K562 (cell line): Measurements from ENCODE around the gene UBE2H. TPM values are rescaled to one million over a fixed set of nuclear protein-coding genes. Genes with fewer than 3 reads are reported as not detected.

ENCODE experiments used
- CBFB ChIP-seq: sonication (generic); formaldehyde crosslinking; IDR thresholded peaks from 2 replicates; pipeline ENCODE4 v1.4.0; 2020; ENCODE audit warnings: mild to moderate bottlenecking, missing genetic modification reagents
- HMG20A ChIP-seq: fragments of 450-650 bp; formaldehyde crosslinking; conservative IDR thresholded peaks from 2 replicates; pipeline ENCODE4 v1.4.0; 2020; ENCODE audit warnings: mild to moderate bottlenecking, mixed read lengths
- MEIS2 ChIP-seq: fragments of 450-650 bp; IDR thresholded peaks from 2 replicates; pipeline ENCODE4 v1.6.1; 2014; ENCODE audit warnings: mild to moderate bottlenecking; ENCODE audit not compliant: partially characterized antibody
- NCOA4 ChIP-seq: fragments of 450-650 bp; IDR thresholded peaks from 2 replicates; pipeline ENCODE4 v1.6.1; 2018; ENCODE audit warnings: mild to moderate bottlenecking; ENCODE audit not compliant: partially characterized antibody
- NCOR1 ChIP-seq: fragments of 450-650 bp; IDR thresholded peaks from 2 replicates; pipeline ENCODE4 v1.6.1; 2016; ENCODE audit warnings: mild to moderate bottlenecking, moderate library complexity
- NFE2L1 ChIP-seq: fragments of 450-650 bp; IDR thresholded peaks from 2 replicates; pipeline ENCODE4 v1.6.1; 2016; ENCODE audit warnings: missing genetic modification characterization, low read depth, mild to moderate bottlenecking, missing compliant biosample characterization, moderate library complexity, borderline replicate concordance
- PCBP2 ChIP-seq: fragments of 200-400 bp; formaldehyde crosslinking; IDR thresholded peaks from 2 replicates; pipeline ENCODE4 v1.6.1; 2018; ENCODE audit warnings: low read length, low read depth, mild to moderate bottlenecking, moderate library complexity; ENCODE audit not compliant: poor library complexity, severe bottlenecking
- RNF2 ChIP-seq: sonication (generic); IDR thresholded peaks from 2 replicates; pipeline ENCODE4 v1.6.1; 2016
- SMARCA5 ChIP-seq: fragments of 450-650 bp; IDR thresholded peaks from 2 replicates; pipeline ENCODE4 v1.6.1; 2016
- SREBF2 ChIP-seq: sonication (generic); formaldehyde crosslinking; IDR thresholded peaks from 2 replicates; pipeline ENCODE4 v1.4.0; 2020; ENCODE audit warnings: mild to moderate bottlenecking, missing genetic modification reagents
- TBL1XR1 ChIP-seq, 2 experiments: IDR thresholded peaks; 2 replicates each; pipeline ENCODE4 v1.6.1; 2012; ENCODE audit warnings: improper control_type of control experiment in 2 of 2, low read length in 2 of 2, mild to moderate bottlenecking in 1 of 2
- ZNF583 ChIP-seq: fragments of 250-450 bp; sonication (Bioruptor Pico); IDR thresholded peaks from 2 replicates; pipeline ENCODE4 v1.4.0; 2020
- ZNF586 ChIP-seq: fragments of 450-650 bp; formaldehyde crosslinking; conservative IDR thresholded peaks from 2 replicates; pipeline ENCODE4 v1.4.0; 2020; ENCODE audit warnings: mild to moderate bottlenecking, moderate library complexity
- ZNF717 ChIP-seq: fragments of 250-450 bp; sonication (Bioruptor Pico); IDR thresholded peaks from 2 replicates; pipeline ENCODE4 v1.5.0; 2021
- ZNF766 ChIP-seq: fragments of 200-800 bp; sonication (Bioruptor generic); conservative IDR thresholded peaks from 2 replicates; pipeline ENCODE4 v1.6.1; 2016; ENCODE audit warnings: missing genetic modification characterization, missing compliant biosample characterization
- ZNF77 ChIP-seq: fragments of 250-450 bp; sonication (Bioruptor Pico); IDR thresholded peaks from 2 replicates; pipeline ENCODE4 v1.5.0; 2020
- ZZZ3 ChIP-seq: fragments of 450-650 bp; IDR thresholded peaks from 2 replicates; pipeline ENCODE4 v1.6.1; 2016; ENCODE audit warnings: antibody characterized with exemption, mild to moderate bottlenecking, moderate library complexity
- polyA plus RNA-seq, 8 experiments: library from polyadenylated mRNA; depleted of rRNA in 4 of 8; stranded (reverse) in 5 of 8; unstranded in 3 of 8; fragments of >200 nt; fragmentation: Nextera tagmentation in 2 of 8; fragmentation: Illumina TruSeq in 1 of 8; extraction: Ambion mirVana in 2 of 8; extraction: Trizol in 1 of 8; gene quantifications; 2 replicates each; pipeline versions ENCODE4 v1.2.1 to v1.2.3, GENCODE V29; 2011 to 2014; ENCODE audit warnings: inconsistent platforms in 1 of 8, missing spikeins in 1 of 8
- total RNA-seq, 7 experiments: library from RNA; depleted of rRNA in 6 of 7; stranded (reverse); fragments of >200 nt in 6 of 7; fragmentation: Illumina TruSeq in 2 of 7; extraction: Trizol in 2 of 7; gene quantifications; 2 replicates each; pipeline versions ENCODE4 v1.2.1 to v1.2.3, GENCODE V29; 2011 to 2021; ENCODE audit warnings: low replicate concordance in 1 of 7
- TF ChIP-seq, protein P1 (sequence below): sonication (generic); formaldehyde crosslinking; IDR thresholded peaks from 2 replicates; pipeline ENCODE4 v1.8.0; 2023; ENCODE audit warnings: mild to moderate bottlenecking, missing genetic modification reagents
- TF ChIP-seq, protein P2 (sequence below): IDR thresholded peaks from 2 replicates; pipeline ENCODE4 v1.6.1; 2011; ENCODE audit warnings: borderline replicate concordance, low read depth, mild to moderate bottlenecking, moderate library complexity, low read length; ENCODE audit not compliant: insufficient read depth, poor library complexity, severe bottlenecking
- TF ChIP-seq, protein P3 (sequence below), 2 experiments: fragments of 450-650 bp in 1 of 2; sonication (generic) in 1 of 2; formaldehyde crosslinking; conservative IDR thresholded peaks; 2 replicates each; pipeline versions ENCODE4 v1.4.0 to v1.8.1; 2020 to 2022; ENCODE audit warnings: mild to moderate bottlenecking in 1 of 2, missing genetic modification reagents in 1 of 2
- TF ChIP-seq, protein P4 (sequence below): fragments of 450-650 bp; conservative IDR thresholded peaks from 2 replicates; pipeline ENCODE4 v1.6.1; 2016; ENCODE audit warnings: missing genetic modification characterization, low read depth, mild to moderate bottlenecking, missing compliant biosample characterization, moderate library complexity

UBE2H gene
- total and polyA plus RNA-seq, 9 of the 15 experiments (the other 6 are each of a cell fraction or from before 2014, with no cell fraction given), result 6.3 to 33.0 (median 13.3) TPM

DNA sequence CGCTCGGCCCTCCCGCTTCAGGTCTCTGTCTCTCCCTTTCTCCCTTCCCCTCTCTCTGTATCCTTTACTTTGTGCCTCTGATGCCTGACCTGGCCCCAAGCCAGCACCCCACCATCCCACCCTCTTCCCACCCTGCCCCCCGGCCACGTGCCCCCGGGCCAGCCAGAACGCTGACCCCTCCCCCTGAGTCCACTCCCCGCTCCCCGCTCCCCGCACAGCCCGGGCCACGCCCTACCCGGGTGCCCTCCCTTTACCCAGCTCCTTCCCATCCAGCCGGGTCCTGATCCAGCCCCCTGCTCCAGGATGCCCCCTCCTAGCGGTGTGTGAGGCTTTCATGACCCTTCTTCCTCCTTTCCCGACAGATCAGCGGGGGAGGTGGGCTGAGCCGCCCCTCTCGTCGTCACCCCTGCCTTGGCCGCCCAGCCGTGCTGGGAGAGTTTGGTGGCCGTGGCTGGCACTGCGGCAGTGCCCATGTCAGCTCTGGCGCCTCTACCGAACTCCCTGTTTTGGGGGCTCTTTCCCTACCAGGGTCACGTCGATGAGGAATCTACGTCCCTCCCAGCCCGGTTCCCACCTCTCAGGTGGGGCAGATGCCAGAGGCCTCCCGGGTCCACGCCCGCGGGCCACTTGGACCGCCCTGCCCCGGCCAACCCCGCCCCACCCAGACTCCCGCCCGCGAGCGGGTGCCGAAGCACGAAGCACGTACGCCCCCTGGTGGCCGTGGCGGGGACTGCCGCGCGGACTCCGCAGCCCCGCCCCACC is 127.4 kb downstream of the UBE2H start (continued):
- TF ChIP-seq, protein P1, sequence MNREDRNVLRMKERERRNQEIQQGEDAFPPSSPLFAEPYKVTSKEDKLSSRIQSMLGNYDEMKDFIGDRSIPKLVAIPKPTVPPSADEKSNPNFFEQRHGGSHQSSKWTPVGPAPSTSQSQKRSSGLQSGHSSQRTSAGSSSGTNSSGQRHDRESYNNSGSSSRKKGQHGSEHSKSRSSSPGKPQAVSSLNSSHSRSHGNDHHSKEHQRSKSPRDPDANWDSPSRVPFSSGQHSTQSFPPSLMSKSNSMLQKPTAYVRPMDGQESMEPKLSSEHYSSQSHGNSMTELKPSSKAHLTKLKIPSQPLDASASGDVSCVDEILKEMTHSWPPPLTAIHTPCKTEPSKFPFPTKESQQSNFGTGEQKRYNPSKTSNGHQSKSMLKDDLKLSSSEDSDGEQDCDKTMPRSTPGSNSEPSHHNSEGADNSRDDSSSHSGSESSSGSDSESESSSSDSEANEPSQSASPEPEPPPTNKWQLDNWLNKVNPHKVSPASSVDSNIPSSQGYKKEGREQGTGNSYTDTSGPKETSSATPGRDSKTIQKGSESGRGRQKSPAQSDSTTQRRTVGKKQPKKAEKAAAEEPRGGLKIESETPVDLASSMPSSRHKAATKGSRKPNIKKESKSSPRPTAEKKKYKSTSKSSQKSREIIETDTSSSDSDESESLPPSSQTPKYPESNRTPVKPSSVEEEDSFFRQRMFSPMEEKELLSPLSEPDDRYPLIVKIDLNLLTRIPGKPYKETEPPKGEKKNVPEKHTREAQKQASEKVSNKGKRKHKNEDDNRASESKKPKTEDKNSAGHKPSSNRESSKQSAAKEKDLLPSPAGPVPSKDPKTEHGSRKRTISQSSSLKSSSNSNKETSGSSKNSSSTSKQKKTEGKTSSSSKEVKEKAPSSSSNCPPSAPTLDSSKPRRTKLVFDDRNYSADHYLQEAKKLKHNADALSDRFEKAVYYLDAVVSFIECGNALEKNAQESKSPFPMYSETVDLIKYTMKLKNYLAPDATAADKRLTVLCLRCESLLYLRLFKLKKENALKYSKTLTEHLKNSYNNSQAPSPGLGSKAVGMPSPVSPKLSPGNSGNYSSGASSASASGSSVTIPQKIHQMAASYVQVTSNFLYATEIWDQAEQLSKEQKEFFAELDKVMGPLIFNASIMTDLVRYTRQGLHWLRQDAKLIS (CRISPR knock-in tag), result 0 out of 2 replicates have a peak, but pooled peaks have one; percentile 49
- TF ChIP-seq NCOA4 (no peak), ZNF586 (CRISPR knock-in tag) (no peak), ZNF717 (CRISPR knock-in tag) (no peak), RNF2 (no peak; the same call in 1 of the 2 replicates), ZNF77 (CRISPR knock-in tag) (no peak), CBFB (no peak), SREBF2 (CRISPR knock-in tag) (no peak), TBL1XR1 (IDR thresholded peaks at IDR 0.05; ENCODE audit: low read length in 2 of 2) (no peak), SMARCA5 (no peak), NFE2L1 (tag) (no peak), PCBP2 (no peak), ZNF583 (no peak), NCOR1 (no peak), ZZZ3 (no peak), HMG20A (CRISPR knock-in tag) (no peak), ZNF766 (CRISPR knock-in tag) (no peak), MEIS2 (no peak)
- TF ChIP-seq, protein P2, sequence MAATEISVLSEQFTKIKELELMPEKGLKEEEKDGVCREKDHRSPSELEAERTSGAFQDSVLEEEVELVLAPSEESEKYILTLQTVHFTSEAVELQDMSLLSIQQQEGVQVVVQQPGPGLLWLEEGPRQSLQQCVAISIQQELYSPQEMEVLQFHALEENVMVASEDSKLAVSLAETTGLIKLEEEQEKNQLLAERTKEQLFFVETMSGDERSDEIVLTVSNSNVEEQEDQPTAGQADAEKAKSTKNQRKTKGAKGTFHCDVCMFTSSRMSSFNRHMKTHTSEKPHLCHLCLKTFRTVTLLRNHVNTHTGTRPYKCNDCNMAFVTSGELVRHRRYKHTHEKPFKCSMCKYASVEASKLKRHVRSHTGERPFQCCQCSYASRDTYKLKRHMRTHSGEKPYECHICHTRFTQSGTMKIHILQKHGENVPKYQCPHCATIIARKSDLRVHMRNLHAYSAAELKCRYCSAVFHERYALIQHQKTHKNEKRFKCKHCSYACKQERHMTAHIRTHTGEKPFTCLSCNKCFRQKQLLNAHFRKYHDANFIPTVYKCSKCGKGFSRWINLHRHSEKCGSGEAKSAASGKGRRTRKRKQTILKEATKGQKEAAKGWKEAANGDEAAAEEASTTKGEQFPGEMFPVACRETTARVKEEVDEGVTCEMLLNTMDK, result peak; percentile 77
- TF ChIP-seq, protein P3, sequence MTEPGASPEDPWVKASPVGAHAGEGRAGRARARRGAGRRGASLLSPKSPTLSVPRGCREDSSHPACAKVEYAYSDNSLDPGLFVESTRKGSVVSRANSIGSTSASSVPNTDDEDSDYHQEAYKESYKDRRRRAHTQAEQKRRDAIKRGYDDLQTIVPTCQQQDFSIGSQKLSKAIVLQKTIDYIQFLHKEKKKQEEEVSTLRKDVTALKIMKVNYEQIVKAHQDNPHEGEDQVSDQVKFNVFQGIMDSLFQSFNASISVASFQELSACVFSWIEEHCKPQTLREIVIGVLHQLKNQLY (CRISPR knock-in tag; conservative IDR thresholded peaks at IDR 0.05), result no peak
- TF ChIP-seq, protein P4, sequence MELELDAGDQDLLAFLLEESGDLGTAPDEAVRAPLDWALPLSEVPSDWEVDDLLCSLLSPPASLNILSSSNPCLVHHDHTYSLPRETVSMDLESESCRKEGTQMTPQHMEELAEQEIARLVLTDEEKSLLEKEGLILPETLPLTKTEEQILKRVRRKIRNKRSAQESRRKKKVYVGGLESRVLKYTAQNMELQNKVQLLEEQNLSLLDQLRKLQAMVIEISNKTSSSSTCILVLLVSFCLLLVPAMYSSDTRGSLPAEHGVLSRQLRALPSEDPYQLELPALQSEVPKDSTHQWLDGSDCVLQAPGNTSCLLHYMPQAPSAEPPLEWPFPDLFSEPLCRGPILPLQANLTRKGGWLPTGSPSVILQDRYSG (tag), result no peak
